Activated T-cell treated with anti-CD3 and anti-CD28 coated beads for 48 hours (primary cell): ENCODE data around the gene TM7SF3.
"Not testable (repeated sequence)": the region's sequence is repeated elsewhere in the genome, so short reads cannot be mapped to it uniquely, and the experiment has no call there.

Source experiments
- DNase-seq: peaks from one replicate; pipeline ENCODE4 v3.0.0-alpha.2; 2020; ENCODE audit warnings: low read depth

TM7SF3 gene

GRCh38 chr12:26978801-26979200, 35.4 kb downstream of the TM7SF3 start:
- no peak for DNase-seq

- DNase-seq = no peak
Measured at GRCh38 chr12:26976687-26977086, 37.5 kb downstream of the TM7SF3 start.

- peak; percentile 46 for DNase-seq
Measured at GRCh38 chr12:26971963-26972362, 42.2 kb downstream of the TM7SF3 start.

- DNase-seq = no peak
Measured at GRCh38 chr12:26970136-26970535, 44.0 kb downstream of the TM7SF3 start.

GRCh38 chr12:26966842-26967241, 47.3 kb downstream of the TM7SF3 start:
- DNase-seq = no peak

- DNase-seq = no peak
Measured at GRCh38 chr12:26963413-26963812, 50.8 kb downstream of the TM7SF3 start.

- DNase-seq = no peak
Measured at GRCh38 chr12:26961803-26962202, 52.4 kb downstream of the TM7SF3 start.

- DNase-seq = not testable (repeated sequence)
Measured at GRCh38 chr12:26961391-26961790, 52.8 kb downstream of the TM7SF3 start.

GRCh38 chr12:26954027-26954426, 60.2 kb downstream of the TM7SF3 start:
- DNase-seq = no peak

GRCh38 chr12:26953447-26953846, 60.7 kb downstream of the TM7SF3 start:
- no peak for DNase-seq

GRCh38 chr12:26948309-26948708, 65.9 kb downstream of the TM7SF3 start:
- no peak for DNase-seq

- no peak for DNase-seq
Measured at GRCh38 chr12:26941215-26941594, 73.0 kb downstream of the TM7SF3 start.

GRCh38 chr12:26940516-26941214, 73.5 kb downstream of the TM7SF3 start:
- DNase-seq = no peak

- DNase-seq = no peak
Measured at GRCh38 chr12:26939953-26940352, 74.2 kb downstream of the TM7SF3 start.

- DNase-seq = no peak
Measured at GRCh38 chr12:26939192-26939832, 74.9 kb downstream of the TM7SF3 start.

GRCh38 chr12:26938701-26939062, 75.5 kb downstream of the TM7SF3 start:
- DNase-seq = no peak

GRCh38 chr12:26937863-26938700, 76.1 kb downstream of the TM7SF3 start, which contains the start of the genes FGFR1OP2 and INTS13:
FGFR1OP2 (plus strand) TSS chr12:26938470; CDS start chr12:26954159, 15,689 bp downstream.
INTS13 (minus strand) TSS chr12:26937981; CDS start chr12:26936803, 1,178 bp downstream.
- peak; percentile 96 for DNase-seq

GRCh38 chr12:26937443-26937862, 76.7 kb downstream of the TM7SF3 start:
- no peak for DNase-seq

GRCh38 chr12:26936559-26937442, 77.4 kb downstream of the TM7SF3 start:
- no peak for DNase-seq

GRCh38 chr12:26935636-26936378, 78.4 kb downstream of the TM7SF3 start:
- DNase-seq = no peak

- no peak for DNase-seq
Measured at GRCh38 chr12:26929590-26929989, 84.6 kb downstream of the TM7SF3 start.
